ENCODE results near the gene PLPP1. TPM values are rescaled to one million over a fixed set of nuclear protein-coding genes. Genes with fewer than 3 reads are reported as not detected.
"Not testable (repeated sequence)": the region's sequence is repeated elsewhere in the genome, so short reads cannot be mapped to it uniquely, and the experiment has no call there.

The PLPP1 gene
- total RNA-seq, 1 donor from 2014 or later, result 7.9 TPM

GRCh38 chr5:55509097-55509496 is 25.7 kb downstream of the PLPP1 start:
- no peaks in the 10 kb centered on the region for H3K36me3 Mint-ChIP-seq (ENCODE audit: insufficient read depth)
- no peaks in the 10 kb centered on the region for H3K27me3 Mint-ChIP-seq
- TF ChIP-seq CTCF (IDR thresholded peaks at IDR 0.05; ENCODE audit: unreplicated experiment), result no peak
- peaks cover 2% of the 10 kb centered on the region for H3K4me1 Mint-ChIP-seq (ENCODE audit: low read depth)
- H3K4me3 Mint-ChIP-seq (ENCODE audit: low read depth), result no peak overlapping the region
- no peak overlapping the region for H3K27ac Mint-ChIP-seq
- H3K9me3 Mint-ChIP-seq (ENCODE audit: low read depth), result no peaks in the 10 kb centered on the region
- no peak for DNase-seq (ENCODE audit: low spot score, unreplicated experiment)

GRCh38 chr5:55507574-55507973 is 27.2 kb downstream of the PLPP1 start:
- Mint-ChIP-seq H3K4me3 (ENCODE audit: low read depth) (no peak overlapping the region), H3K9me3 (ENCODE audit: low read depth) (no peaks in the 10 kb centered on the region), H3K27ac (no peak overlapping the region), H3K27me3 (no peaks in the 10 kb centered on the region), H3K36me3 (ENCODE audit: insufficient read depth) (no peaks in the 10 kb centered on the region), H3K4me1 (ENCODE audit: low read depth) (peaks cover 2% of the 10 kb centered on the region)
- DNase-seq (ENCODE audit: low spot score, unreplicated experiment), result no peak
- TF ChIP-seq CTCF (IDR thresholded peaks at IDR 0.05; ENCODE audit: unreplicated experiment), result no peak

- not testable (repeated sequence) for DNase-seq (ENCODE audit: low spot score, unreplicated experiment); H3K36me3 Mint-ChIP-seq (ENCODE audit: insufficient read depth); H3K27me3 Mint-ChIP-seq; H3K9me3 Mint-ChIP-seq (ENCODE audit: low read depth); H3K4me1 Mint-ChIP-seq (ENCODE audit: low read depth); H3K4me3 Mint-ChIP-seq (ENCODE audit: low read depth); H3K27ac Mint-ChIP-seq
These were observed 29.1 kb downstream of the PLPP1 start for GRCh38 chr5:55505711-55506110.

GRCh38 chr5:55503917-55504316 is 30.8 kb downstream of the PLPP1 start:
- H3K4me1 Mint-ChIP-seq (ENCODE audit: low read depth); H3K27ac Mint-ChIP-seq; DNase-seq (ENCODE audit: low spot score, unreplicated experiment); H3K4me3 Mint-ChIP-seq (ENCODE audit: low read depth); H3K9me3 Mint-ChIP-seq (ENCODE audit: low read depth); H3K36me3 Mint-ChIP-seq (ENCODE audit: insufficient read depth); H3K27me3 Mint-ChIP-seq: not testable (repeated sequence)

GRCh38 chr5:55502759-55503158 is 32.0 kb downstream of the PLPP1 start:
- no peak overlapping the region for H3K27ac Mint-ChIP-seq
- H3K27me3 Mint-ChIP-seq, result no peaks in the 10 kb centered on the region
- peaks cover 15% of the 10 kb centered on the region for H3K4me1 Mint-ChIP-seq (ENCODE audit: low read depth)
- TF ChIP-seq CTCF (IDR thresholded peaks at IDR 0.05; ENCODE audit: unreplicated experiment), result no peak
- DNase-seq (ENCODE audit: low spot score, unreplicated experiment), result no peak
- H3K4me3 Mint-ChIP-seq (ENCODE audit: low read depth), result no peak overlapping the region
- H3K36me3 Mint-ChIP-seq (ENCODE audit: insufficient read depth), result no peaks in the 10 kb centered on the region
- H3K9me3 Mint-ChIP-seq (ENCODE audit: low read depth), result no peaks in the 10 kb centered on the region

- Mint-ChIP-seq H3K4me3 (ENCODE audit: low read depth) (no peak overlapping the region), H3K4me1 (ENCODE audit: low read depth) (peaks cover 15% of the 10 kb centered on the region), H3K9me3 (ENCODE audit: low read depth) (no peaks in the 10 kb centered on the region), H3K27me3 (no peaks in the 10 kb centered on the region), H3K36me3 (ENCODE audit: insufficient read depth) (no peaks in the 10 kb centered on the region), H3K27ac (no peak overlapping the region)
- DNase-seq (ENCODE audit: low spot score, unreplicated experiment), result no peak
- TF ChIP-seq CTCF (IDR thresholded peaks at IDR 0.05; ENCODE audit: unreplicated experiment), result no peak
These were observed 36.3 kb downstream of the PLPP1 start for GRCh38 chr5:55498457-55498856.
